Activated naive CD8-positive, alpha-beta T cell (primary cell): Measurements from ENCODE around the gene UBAC1.
A peak's percentile ranks its signal among the peaks of the same experiment; 100 is the strongest.

Experiments
- H3K27ac Mint-ChIP-seq: one replicate; pipeline ENCODE4 v1.8.0; 2021; ENCODE audit warnings: mixed read lengths
- H3K27me3 Mint-ChIP-seq: one replicate; pipeline ENCODE4 v1.8.0; 2021; ENCODE audit warnings: mixed read lengths
- H3K36me3 Mint-ChIP-seq: one replicate; pipeline ENCODE4 v1.8.0; 2021; ENCODE audit warnings: mixed read lengths
- H3K4me1 Mint-ChIP-seq: one replicate; pipeline ENCODE4 v1.8.0; 2021; ENCODE audit warnings: low read depth, mixed read lengths
- H3K4me3 Mint-ChIP-seq: one replicate; pipeline ENCODE4 v1.8.0; 2021; ENCODE audit warnings: mild to moderate bottlenecking, mixed read lengths
- H3K9me3 Mint-ChIP-seq: one replicate; pipeline ENCODE4 v1.8.0; 2021; ENCODE audit warnings: low read depth, mixed read lengths

Gene UBAC1

GRCh38 chr9:135888126-135888765 lies 72.9 kb downstream of the UBAC1 start:
- Mint-ChIP-seq H3K4me3 (peak overlapping the region; percentile 30), H3K27me3 (no peaks in the 10 kb centered on the region), H3K4me1 (peaks cover 64% of the 10 kb centered on the region), H3K36me3 (peaks cover 2% of the 10 kb centered on the region), H3K9me3 (no peaks in the 10 kb centered on the region), H3K27ac (peak overlapping the region; percentile 6)

GRCh38 chr9:135887585-135888050 lies 73.6 kb downstream of the UBAC1 start:
- peak overlapping the region; percentile 88 for H3K27ac Mint-ChIP-seq
- peak overlapping the region; percentile 82 for H3K4me3 Mint-ChIP-seq
- H3K36me3 Mint-ChIP-seq: peaks cover 2% of the 10 kb centered on the region
- peaks cover 60% of the 10 kb centered on the region for H3K4me1 Mint-ChIP-seq
- H3K27me3 Mint-ChIP-seq: no peaks in the 10 kb centered on the region
- no peaks in the 10 kb centered on the region for H3K9me3 Mint-ChIP-seq

GRCh38 chr9:135887021-135887507 lies 74.1 kb downstream of the UBAC1 start:
- peak overlapping the region; percentile 82 for H3K4me3 Mint-ChIP-seq
- peak overlapping the region; percentile 88 for H3K27ac Mint-ChIP-seq
- H3K27me3 Mint-ChIP-seq: no peaks in the 10 kb centered on the region
- no peaks in the 10 kb centered on the region for H3K9me3 Mint-ChIP-seq
- peaks cover 2% of the 10 kb centered on the region for H3K36me3 Mint-ChIP-seq
- peaks cover 58% of the 10 kb centered on the region for H3K4me1 Mint-ChIP-seq

GRCh38 chr9:135886147-135886981 lies 74.8 kb downstream of the UBAC1 start:
- Mint-ChIP-seq H3K4me3 (peak overlapping the region; percentile 82), H3K4me1 (peaks cover 54% of the 10 kb centered on the region), H3K27me3 (no peaks in the 10 kb centered on the region), H3K9me3 (no peaks in the 10 kb centered on the region), H3K36me3 (no peaks in the 10 kb centered on the region), H3K27ac (peak overlapping the region; percentile 88)

GRCh38 chr9:135885100-135885853 lies 75.9 kb downstream of the UBAC1 start:
- Mint-ChIP-seq H3K27me3 (no peaks in the 10 kb centered on the region), H3K36me3 (no peaks in the 10 kb centered on the region), H3K4me1 (peaks cover 52% of the 10 kb centered on the region), H3K9me3 (no peaks in the 10 kb centered on the region), H3K27ac (no peak overlapping the region), H3K4me3 (no peak overlapping the region)

- no peak overlapping the region for H3K4me3 Mint-ChIP-seq
- no peaks in the 10 kb centered on the region for H3K36me3 Mint-ChIP-seq
- peaks cover 52% of the 10 kb centered on the region for H3K4me1 Mint-ChIP-seq
- H3K27ac Mint-ChIP-seq: no peak overlapping the region
- no peaks in the 10 kb centered on the region for H3K27me3 Mint-ChIP-seq
- H3K9me3 Mint-ChIP-seq: no peaks in the 10 kb centered on the region
These were observed 76.7 kb downstream of the UBAC1 start for GRCh38 chr9:135884328-135885035.

- Mint-ChIP-seq H3K9me3 (no peaks in the 10 kb centered on the region), H3K27me3 (no peaks in the 10 kb centered on the region), H3K36me3 (no peaks in the 10 kb centered on the region), H3K4me3 (no peak overlapping the region), H3K4me1 (peaks cover 50% of the 10 kb centered on the region), H3K27ac (no peak overlapping the region)
These were observed 77.6 kb downstream of the UBAC1 start for GRCh38 chr9:135883410-135884089.
